OCI-LY1 (cell line): ENCODE results near the gene E2F8.

Experiments used
- H2AFZ ChIP-seq: fragments of 200-600 bp; sonication (generic), shearing (Covaris generic); 2 replicates; pipeline ENCODE4 v1.6.0; 2014; ENCODE audit warnings: antibody characterized with exemption, mild to moderate bottlenecking, low read length
- H3F3A ChIP-seq: fragments of 200-600 bp; sonication (generic), shearing (Covaris generic); 2 replicates; pipeline ENCODE4 v1.6.0; 2014; ENCODE audit warnings: mild to moderate bottlenecking, antibody characterized with exemption, low read length, moderate library complexity; ENCODE audit not compliant: insufficient read depth
- H3K27ac ChIP-seq: fragments of 200-600 bp; sonication (generic); 2 replicates; pipeline ENCODE4 v1.5.1; 2014; ENCODE audit warnings: low read length, mixed run types, mild to moderate bottlenecking, low read depth; ENCODE audit not compliant: poor library complexity, severe bottlenecking
- H3K27me3 ChIP-seq: fragments of 200-600 bp; sonication (generic); 2 replicates; pipeline ENCODE4 v1.6.0; 2014; ENCODE audit warnings: antibody characterized with exemption, mild to moderate bottlenecking, low read length, moderate library complexity; ENCODE audit not compliant: insufficient read depth
- H3K36me3 ChIP-seq: fragments of 200-600 bp; sonication (generic); 2 replicates; pipeline ENCODE4 v1.6.1; 2014; ENCODE audit warnings: mild to moderate bottlenecking, antibody characterized with exemption, low read length, moderate library complexity, mixed read lengths; ENCODE audit not compliant: insufficient read depth
- H3K4me1 ChIP-seq: fragments of 200-600 bp; sonication (generic); 2 replicates; pipeline ENCODE4 v1.5.1; 2014; ENCODE audit warnings: mild to moderate bottlenecking, low read length, moderate library complexity; ENCODE audit not compliant: insufficient read depth, severe bottlenecking
- H3K4me2 ChIP-seq: fragments of 200-600 bp; sonication (generic), shearing (Covaris generic); 2 replicates; pipeline ENCODE4 v1.6.1; 2014; ENCODE audit warnings: low read length
- H3K4me3 ChIP-seq: fragments of 200-600 bp; sonication (generic); 2 replicates; pipeline ENCODE4 v1.5.1; 2014; ENCODE audit warnings: low read length, low read depth, mild to moderate bottlenecking, mixed read lengths; ENCODE audit not compliant: poor library complexity, severe bottlenecking
- H3K79me2 ChIP-seq: fragments of 200-600 bp; shearing (Covaris generic); 2 replicates; pipeline ENCODE4 v1.6.1; 2016; ENCODE audit warnings: mixed run types, low read length, mixed read lengths; ENCODE audit not compliant: insufficient read depth
- H3K9ac ChIP-seq: fragments of 200-600 bp; sonication (generic), shearing (Covaris generic); 2 replicates; pipeline ENCODE4 v1.6.1; 2014; ENCODE audit warnings: mild to moderate bottlenecking, low read length, mixed read lengths
- H3K9me2 ChIP-seq: fragments of 200-600 bp; sonication (generic), shearing (Covaris generic); 2 replicates; pipeline ENCODE4 v1.6.1; 2014; ENCODE audit warnings: low read depth, mild to moderate bottlenecking, low read length, mixed read lengths
- H3K9me3 ChIP-seq: fragments of 200-600 bp; shearing (Covaris generic); 2 replicates; pipeline ENCODE4 v1.6.1; 2014; ENCODE audit warnings: low read length, mixed read lengths
- H4K20me1 ChIP-seq: fragments of 200-600 bp; sonication (generic), shearing (Covaris generic); 2 replicates; pipeline ENCODE4 v1.6.0; 2016; ENCODE audit warnings: mild to moderate bottlenecking, low read length; ENCODE audit not compliant: insufficient read depth
- CTCF ChIP-seq: fragments of 200-600 bp; sonication (generic), shearing (Covaris generic); IDR thresholded peaks from 2 replicates; pipeline ENCODE4 v1.5.1; 2017; ENCODE audit warnings: mild to moderate bottlenecking, antibody characterized with exemption, low read length, moderate library complexity, mixed read lengths
- EZH2 ChIP-seq: fragments of 200-600 bp; sonication (generic), shearing (Covaris generic); IDR thresholded peaks from 2 replicates; pipeline ENCODE4 v1.8.0; 2017; ENCODE audit warnings: borderline replicate concordance, mixed run types, mild to moderate bottlenecking, antibody characterized with exemption, low read length, moderate library complexity, mixed read lengths

Gene E2F8

DNA sequence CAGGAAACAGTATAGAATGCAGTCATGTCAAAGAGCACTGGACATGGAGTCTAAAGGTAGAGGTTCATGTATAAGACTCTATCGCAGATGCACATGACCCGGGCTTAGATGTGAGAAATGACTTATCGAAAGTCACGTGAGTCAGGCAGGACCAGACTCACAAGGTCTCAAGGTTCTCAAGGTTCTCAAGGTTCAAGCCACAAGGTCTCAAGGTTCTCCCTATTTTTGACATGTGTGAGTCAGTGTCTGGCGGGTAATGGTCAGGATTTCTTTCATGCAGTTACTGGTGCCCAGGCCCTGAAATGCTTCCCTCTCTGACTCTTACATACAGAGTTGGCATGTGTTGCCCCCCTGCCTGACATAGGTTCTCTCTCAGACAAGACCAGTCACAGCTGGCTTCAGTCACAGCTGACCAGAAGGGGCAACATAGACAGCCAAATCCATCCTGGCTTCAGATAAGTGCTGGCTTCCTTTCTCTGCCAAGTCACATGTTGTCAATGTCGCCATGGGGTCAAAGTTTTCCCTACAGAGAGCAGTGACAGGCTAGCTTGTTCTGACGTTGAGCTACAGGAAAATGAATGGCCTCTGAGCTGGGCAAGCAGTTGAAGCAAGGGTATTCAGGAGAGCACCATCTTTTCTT, 49.1 kb downstream of the E2F8 start:
- H3K79me2 ChIP-seq: no peaks in the 10 kb centered on the region
- H3K4me1 ChIP-seq: no peaks in the 10 kb centered on the region
- H2AFZ ChIP-seq: no peak overlapping the region
- no peaks in the 10 kb centered on the region for H4K20me1 ChIP-seq
- no peaks in the 10 kb centered on the region for H3K9me2 ChIP-seq
- no peak overlapping the region for H3K4me2 ChIP-seq
- no peak overlapping the region for H3K9ac ChIP-seq
- no peaks in the 10 kb centered on the region for H3F3A ChIP-seq
- no peak for TF ChIP-seq CTCF
- TF ChIP-seq EZH2: no peak
- H3K36me3 ChIP-seq: no peaks in the 10 kb centered on the region
- H3K4me3 ChIP-seq: no peak overlapping the region
- H3K9me3 ChIP-seq: no peaks in the 10 kb centered on the region
- H3K27me3 ChIP-seq: no peaks in the 10 kb centered on the region
- no peak overlapping the region for H3K27ac ChIP-seq

GRCh38 chr11:19187833-19188258, 52.9 kb downstream of the E2F8 start:
- no peaks in the 10 kb centered on the region for H3K9me2 ChIP-seq
- H3K4me3 ChIP-seq: no peak overlapping the region
- no peaks in the 10 kb centered on the region for H3K79me2 ChIP-seq
- no peaks in the 10 kb centered on the region for H3F3A ChIP-seq
- H3K9me3 ChIP-seq: no peaks in the 10 kb centered on the region
- no peaks in the 10 kb centered on the region for H3K27me3 ChIP-seq
- H3K4me2 ChIP-seq: no peak overlapping the region
- H4K20me1 ChIP-seq: no peaks in the 10 kb centered on the region
- TF ChIP-seq EZH2 (no peak), CTCF (no peak)
- no peaks in the 10 kb centered on the region for H3K4me1 ChIP-seq
- H3K27ac ChIP-seq: no peak overlapping the region
- H2AFZ ChIP-seq: no peak overlapping the region
- no peak overlapping the region for H3K9ac ChIP-seq
- H3K36me3 ChIP-seq: no peaks in the 10 kb centered on the region

DNA sequence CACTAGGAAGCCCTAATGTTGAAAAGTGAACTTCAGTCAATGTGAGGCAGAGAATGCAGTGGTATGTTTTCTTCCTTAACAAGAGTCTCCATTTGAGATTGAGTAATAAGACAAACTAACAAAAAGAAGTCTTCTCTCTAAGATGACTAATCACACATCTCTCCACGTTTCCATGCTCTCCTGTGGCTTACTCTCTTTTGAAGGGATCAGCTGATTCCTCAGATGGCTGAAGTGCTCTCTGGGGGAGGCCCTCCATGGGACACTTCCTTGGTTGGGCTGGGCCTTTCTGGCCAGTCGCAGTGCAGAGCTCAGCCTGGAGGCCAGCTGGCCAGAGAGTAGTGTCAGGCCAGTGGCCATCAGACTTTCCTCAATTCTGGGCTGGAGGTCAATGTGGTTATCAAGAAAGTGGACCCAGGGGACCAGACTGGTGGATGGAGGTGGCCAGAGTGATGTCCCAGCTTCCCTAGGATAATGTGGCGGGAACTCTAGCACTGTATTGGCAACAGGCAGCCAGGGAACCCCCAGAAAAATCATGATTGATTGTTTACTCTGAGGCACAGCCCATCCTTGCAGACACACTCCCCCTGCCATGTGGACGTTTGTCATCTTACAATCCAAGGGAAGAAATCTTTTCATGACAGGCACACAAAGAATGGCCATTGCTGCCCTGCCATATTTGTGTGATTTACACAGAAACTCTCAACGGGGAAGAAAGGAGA, 53.5 kb downstream of the E2F8 start:
- no peak for TF ChIP-seq CTCF
- TF ChIP-seq EZH2: no peak
- Histone ChIP-seq H2AFZ (no peak overlapping the region), H3K27ac (no peak overlapping the region), H3K36me3 (no peaks in the 10 kb centered on the region), H3K9me2 (no peaks in the 10 kb centered on the region), H4K20me1 (no peaks in the 10 kb centered on the region), H3K4me3 (no peak overlapping the region), H3K27me3 (no peaks in the 10 kb centered on the region), H3K4me2 (no peak overlapping the region), H3K9ac (no peak overlapping the region), H3K9me3 (no peaks in the 10 kb centered on the region), H3K4me1 (no peaks in the 10 kb centered on the region), H3F3A (no peaks in the 10 kb centered on the region), H3K79me2 (no peaks in the 10 kb centered on the region)
